Fibroblast of lung (primary cell): ENCODE data around the gene TENM4. TPM values are rescaled to one million over a fixed set of nuclear protein-coding genes. Genes with fewer than 3 reads are reported as not detected.

Source experiments
- DNase-seq, 2 donors: peaks; one replicate each; pipeline versions ENCODE4 v3.0.0 to v3.0.0-alpha.2; 2010; ENCODE audit warnings: low read depth in 2 of 2
- H2AFZ ChIP-seq: 2 replicates; pipeline ENCODE4 v1.5.1; 2012; ENCODE audit warnings: low read length, control low read depth, inconsistent platforms
- H3K27ac ChIP-seq: 2 replicates; pipeline ENCODE4 v1.5.1; 2011; ENCODE audit warnings: low read length, control low read depth; ENCODE audit not compliant: insufficient read depth
- H3K27me3 ChIP-seq: 2 replicates; pipeline ENCODE4 v1.5.1; 2011; ENCODE audit warnings: mild to moderate bottlenecking, low read length; ENCODE audit not compliant: control insufficient read depth, insufficient read depth
- H3K36me3 ChIP-seq: 2 replicates; pipeline ENCODE4 v1.5.1; 2011; ENCODE audit warnings: low read length; ENCODE audit not compliant: control insufficient read depth, insufficient read depth
- H3K4me1 ChIP-seq: 2 replicates; pipeline ENCODE4 v1.5.1; 2011; ENCODE audit warnings: low read length; ENCODE audit not compliant: control insufficient read depth, insufficient read depth; ENCODE audit errors: extremely low read depth
- H3K4me2 ChIP-seq: 2 replicates; pipeline ENCODE4 v1.5.1; 2011; ENCODE audit warnings: low read length, control low read depth; ENCODE audit not compliant: insufficient read depth; ENCODE audit errors: extremely low read depth
- H3K4me3 ChIP-seq, 4 experiments: fragments of 200-600 bp in 1 of 4; sonication (generic) in 1 of 4; replicated peaks in 1 of 4; 2 replicates each; pipeline ENCODE4 v1.5.1; 2011 to 2016; ENCODE audit warnings: low read length in 4 of 4, low read depth in 3 of 4, mild to moderate bottlenecking in 3 of 4, control low read depth in 2 of 4, inconsistent platforms in 1 of 4, mixed read lengths in 1 of 4; ENCODE audit not compliant: insufficient read depth in 1 of 4; ENCODE audit errors: control extremely low read depth in 1 of 4
- H3K79me2 ChIP-seq: 2 replicates; pipeline ENCODE4 v1.5.1; 2012; ENCODE audit warnings: mild to moderate bottlenecking, low read length, inconsistent platforms; ENCODE audit not compliant: control insufficient read depth, insufficient read depth
- H3K9ac ChIP-seq: 2 replicates; pipeline ENCODE4 v1.5.1; 2011; ENCODE audit warnings: mild to moderate bottlenecking, low read length, control low read depth; ENCODE audit not compliant: insufficient read depth
- H3K9me3 ChIP-seq: 2 replicates; pipeline ENCODE4 v1.5.1; 2012; ENCODE audit warnings: low read depth, low read length; ENCODE audit not compliant: control insufficient read depth, insufficient read depth
- H4K20me1 ChIP-seq: 2 replicates; pipeline ENCODE4 v1.5.1; 2011; ENCODE audit warnings: low read length; ENCODE audit not compliant: control insufficient read depth, insufficient read depth; ENCODE audit errors: extremely low read depth
- EZH2 ChIP-seq: IDR thresholded peaks from 2 replicates; pipeline ENCODE4 v1.5.1; 2012; ENCODE audit warnings: low read length, control low read depth, mild to moderate bottlenecking; ENCODE audit errors: missing control alignments
- polyA plus RNA-seq, 2 donors: library from polyadenylated mRNA; depleted of rRNA in 1 of 2; stranded (reverse) in 1 of 2; unstranded in 1 of 2; fragments of >200 nt; gene quantifications; 2 replicates each; pipeline ENCODE4 v1.2.1, GENCODE V29; 2011 to 2012; ENCODE audit warnings: missing spikeins in 1 of 2
- total RNA-seq: library from RNA; depleted of rRNA; stranded (reverse); fragments of >200 nt; gene quantifications from 2 replicates; pipeline ENCODE4 v1.2.1, GENCODE V29; 2014
- TF ChIP-seq, protein P1 (sequence below), 2 donors: IDR thresholded peaks in 1 of 2; conservative IDR thresholded peaks in 1 of 2; 1 replicate in 1 of 2; 2 replicates in 1 of 2; pipeline ENCODE4 v1.5.1; 2011 to 2012; ENCODE audit warnings: low read length in 2 of 2, control low read depth in 1 of 2, inconsistent platforms in 1 of 2, low read depth in 1 of 2, mild to moderate bottlenecking in 1 of 2

The TENM4 gene
- total and polyA plus RNA-seq, 2 donors (not counting 1 experiment from before 2014, with no cell fraction given): 4.6 to 48.4 TPM

DNA sequence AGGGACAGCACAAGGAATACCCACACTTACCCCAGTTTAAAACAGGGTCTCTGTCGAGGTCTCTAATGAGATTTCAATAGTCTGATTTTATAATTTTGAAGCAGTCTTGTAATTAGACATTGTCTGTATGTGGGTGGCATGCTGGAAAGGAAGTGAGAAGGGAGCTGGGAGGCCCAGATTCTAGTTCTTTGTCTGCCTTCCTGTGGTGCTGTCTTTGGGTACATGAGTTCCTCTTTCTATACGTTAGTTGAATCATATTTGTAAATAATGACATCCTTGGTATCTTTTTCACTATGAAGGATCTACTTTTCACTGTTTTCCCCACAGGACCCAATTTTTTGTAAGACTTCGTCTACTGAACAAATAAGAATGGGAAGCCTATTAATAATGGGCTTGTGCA is 42.0 kb upstream of the TENM4 start:
- Histone ChIP-seq H3K4me2 (no peak overlapping the region), H3K4me3 (no peak overlapping the region), H3K79me2 (no peaks in the 10 kb centered on the region), H3K9me3 (no peaks in the 10 kb centered on the region), H3K36me3 (no peaks in the 10 kb centered on the region), H4K20me1 (no peaks in the 10 kb centered on the region), H3K4me1 (no peaks in the 10 kb centered on the region), H3K27ac (no peak overlapping the region), H2AFZ (no peak overlapping the region), H3K9ac (no peak overlapping the region), H3K27me3 (peaks cover 3% of the 10 kb centered on the region)
- TF ChIP-seq, protein P1, sequence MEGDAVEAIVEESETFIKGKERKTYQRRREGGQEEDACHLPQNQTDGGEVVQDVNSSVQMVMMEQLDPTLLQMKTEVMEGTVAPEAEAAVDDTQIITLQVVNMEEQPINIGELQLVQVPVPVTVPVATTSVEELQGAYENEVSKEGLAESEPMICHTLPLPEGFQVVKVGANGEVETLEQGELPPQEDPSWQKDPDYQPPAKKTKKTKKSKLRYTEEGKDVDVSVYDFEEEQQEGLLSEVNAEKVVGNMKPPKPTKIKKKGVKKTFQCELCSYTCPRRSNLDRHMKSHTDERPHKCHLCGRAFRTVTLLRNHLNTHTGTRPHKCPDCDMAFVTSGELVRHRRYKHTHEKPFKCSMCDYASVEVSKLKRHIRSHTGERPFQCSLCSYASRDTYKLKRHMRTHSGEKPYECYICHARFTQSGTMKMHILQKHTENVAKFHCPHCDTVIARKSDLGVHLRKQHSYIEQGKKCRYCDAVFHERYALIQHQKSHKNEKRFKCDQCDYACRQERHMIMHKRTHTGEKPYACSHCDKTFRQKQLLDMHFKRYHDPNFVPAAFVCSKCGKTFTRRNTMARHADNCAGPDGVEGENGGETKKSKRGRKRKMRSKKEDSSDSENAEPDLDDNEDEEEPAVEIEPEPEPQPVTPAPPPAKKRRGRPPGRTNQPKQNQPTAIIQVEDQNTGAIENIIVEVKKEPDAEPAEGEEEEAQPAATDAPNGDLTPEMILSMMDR (conservative IDR thresholded peaks at IDR 0.05 in 1 of 2, IDR thresholded peaks at IDR 0.05 in 1 of 2; ENCODE audit: low read depth in 1 of 2, low read length in 2 of 2): no peak
- TF ChIP-seq EZH2: no peak
- DNase-seq: no peak

- Histone ChIP-seq H3K36me3 (no peaks in the 10 kb centered on the region), H3K4me1 (no peaks in the 10 kb centered on the region), H3K4me3 (no peak overlapping the region), H3K4me2 (no peak overlapping the region), H3K79me2 (no peaks in the 10 kb centered on the region), H2AFZ (no peak overlapping the region), H3K9ac (no peak overlapping the region), H4K20me1 (no peaks in the 10 kb centered on the region), H3K9me3 (no peaks in the 10 kb centered on the region), H3K27me3 (peaks cover 3% of the 10 kb centered on the region), H3K27ac (no peak overlapping the region)
- no peak for DNase-seq
- no peak for TF ChIP-seq EZH2
- TF ChIP-seq, protein P1 (conservative IDR thresholded peaks at IDR 0.05 in 1 of 2, IDR thresholded peaks at IDR 0.05 in 1 of 2; ENCODE audit: low read depth in 1 of 2, low read length in 2 of 2): no peak
These were observed 41.0 kb upstream of the TENM4 start for GRCh38 chr11:79481795-79482194.

GRCh38 chr11:79480864-79481263 is 40.0 kb upstream of the TENM4 start:
- Histone ChIP-seq H3K27me3 (peaks cover 3% of the 10 kb centered on the region), H3K9ac (no peak overlapping the region), H3K36me3 (no peaks in the 10 kb centered on the region), H3K4me1 (no peaks in the 10 kb centered on the region), H3K79me2 (no peaks in the 10 kb centered on the region), H3K27ac (no peak overlapping the region), H3K9me3 (no peaks in the 10 kb centered on the region), H3K4me2 (no peak overlapping the region), H2AFZ (no peak overlapping the region), H4K20me1 (no peaks in the 10 kb centered on the region), H3K4me3 (no peak overlapping the region)
- no peak for DNase-seq
- TF ChIP-seq EZH2: no peak
- TF ChIP-seq, protein P1 (conservative IDR thresholded peaks at IDR 0.05 in 1 of 2, IDR thresholded peaks at IDR 0.05 in 1 of 2; ENCODE audit: low read depth in 1 of 2, low read length in 2 of 2): no peak
